Kidney (tissue), 14 donors: ENCODE results near the gene SQSTM1. TPM values are rescaled to one million over a fixed set of nuclear protein-coding genes. Genes with fewer than 3 reads are reported as not detected.
"Not testable (repeated sequence)": the region's sequence is repeated elsewhere in the genome, so short reads cannot be mapped to it uniquely, and the experiment has no call there.

Source experiments
- DNase-seq, 5 donors: peaks; one replicate each; pipeline ENCODE4 v3.0.0-alpha.2; 2013 to 2020
- FAIRE-seq: peaks from 2 replicates; lab custom pipeline; 2012; peaks lifted over from hg19 to GRCh38; lab: Jason Lieb, UNC
- H3K27ac ChIP-seq, 2 donors: one replicate each; pipeline ENCODE4 v1.7.0; 2013; ENCODE audit warnings: low read depth in 2 of 2, low read length in 2 of 2, inconsistent platforms in 1 of 2
- H3K27me3 ChIP-seq: one replicate; pipeline ENCODE4 v1.7.1; 2013; ENCODE audit warnings: low read length, inconsistent platforms; ENCODE audit not compliant: control insufficient read depth, insufficient read depth
- H3K36me3 ChIP-seq, 3 donors: one replicate each; pipeline versions ENCODE4 v1.7.0 to v1.7.1; 2013; ENCODE audit warnings: low read length in 3 of 3, control low read depth in 1 of 3, inconsistent platforms in 1 of 3; ENCODE audit not compliant: insufficient read depth in 3 of 3, control insufficient read depth in 2 of 3
- H3K4me1 ChIP-seq, 3 donors: one replicate each; pipeline versions ENCODE4 v1.7.0 to v1.7.1; 2013; ENCODE audit warnings: low read length in 3 of 3, inconsistent platforms in 1 of 3, low read depth in 1 of 3; ENCODE audit not compliant: control insufficient read depth in 2 of 3, insufficient read depth in 2 of 3
- H3K4me3 ChIP-seq, 3 donors: one replicate each; pipeline versions ENCODE4 v1.7.0 to v1.8.1; 2013; ENCODE audit warnings: low read length in 3 of 3, control low read depth in 1 of 3, inconsistent platforms in 1 of 3
- H3K9ac ChIP-seq, 3 donors: one replicate each; pipeline versions ENCODE4 v1.7.0 to v1.7.1; 2013; ENCODE audit warnings: low read length in 3 of 3, control low read depth in 1 of 3, inconsistent platforms in 1 of 3
- H3K9me3 ChIP-seq, 3 donors: one replicate each; pipeline versions ENCODE4 v1.7.0 to v1.7.1; 2013; ENCODE audit warnings: low read length in 3 of 3, control low read depth in 1 of 3, inconsistent platforms in 1 of 3; ENCODE audit not compliant: control insufficient read depth in 2 of 3, insufficient read depth in 1 of 3
- intact Hi-C: fragments of 100-400 bp; cut with DNase I; formaldehyde crosslinking; loops from one replicate; pipeline ENCODE4 v1.11.1; 2022
- polyA plus RNA-seq: library from polyadenylated mRNA; stranded (reverse); fragments of 350-450 nt; fragmentation: Illumina TruSeq; extraction: RNeasy Lipid Tissue Mini Kit (QIAGEN cat#74804); gene quantifications from one replicate; pipeline ENCODE4 v1.2.3, GENCODE V29; 2014; ENCODE audit warnings: low read depth, low replicate concordance; ENCODE audit not compliant: insufficient read depth
- total RNA-seq: library from RNA; stranded (reverse); fragmentation: NEBNext Ultra II Directional; extraction: Animal tissue kit (Norgen Biotek cat#: 25700); gene quantifications from one replicate; pipeline ENCODE4 v1.2.1, GENCODE V29; 2021
- TF ChIP-seq, protein P1 (sequence below): IDR thresholded peaks from 3 replicates; pipeline ENCODE4 v1.5.1; 2012; ENCODE audit warnings: mild to moderate bottlenecking, moderate library complexity, borderline replicate concordance; ENCODE audit not compliant: insufficient read depth; ENCODE audit errors: extremely low read depth
- donor health status: control.
- donor health status: control.
- donor health status: control.
- donor health status: control.
- donor health status: control.
- donor health status: DM: yes; HTN: yes; CAD: no.
- donor health status: Normal renal cell carcinoma (clear cell type).

Gene SQSTM1
- total and polyA plus RNA-seq, 2 donors from 2014 or later: 249 to 309 TPM

- no peak for DNase-seq
- no peak for FAIRE-seq
- Histone ChIP-seq H3K9me3 (no peaks in the 10 kb centered on the region), H3K27ac (no peak overlapping the region), H3K36me3 (no peaks in the 10 kb centered on the region), H3K27me3 (no peaks in the 10 kb centered on the region), H3K4me3 (no peak overlapping the region), H3K4me1 (peaks cover 0 to 10% (median 0%) of the 10 kb centered on the region in 3 donors), H3K9ac (no peak overlapping the region)
- TF ChIP-seq, protein P1, sequence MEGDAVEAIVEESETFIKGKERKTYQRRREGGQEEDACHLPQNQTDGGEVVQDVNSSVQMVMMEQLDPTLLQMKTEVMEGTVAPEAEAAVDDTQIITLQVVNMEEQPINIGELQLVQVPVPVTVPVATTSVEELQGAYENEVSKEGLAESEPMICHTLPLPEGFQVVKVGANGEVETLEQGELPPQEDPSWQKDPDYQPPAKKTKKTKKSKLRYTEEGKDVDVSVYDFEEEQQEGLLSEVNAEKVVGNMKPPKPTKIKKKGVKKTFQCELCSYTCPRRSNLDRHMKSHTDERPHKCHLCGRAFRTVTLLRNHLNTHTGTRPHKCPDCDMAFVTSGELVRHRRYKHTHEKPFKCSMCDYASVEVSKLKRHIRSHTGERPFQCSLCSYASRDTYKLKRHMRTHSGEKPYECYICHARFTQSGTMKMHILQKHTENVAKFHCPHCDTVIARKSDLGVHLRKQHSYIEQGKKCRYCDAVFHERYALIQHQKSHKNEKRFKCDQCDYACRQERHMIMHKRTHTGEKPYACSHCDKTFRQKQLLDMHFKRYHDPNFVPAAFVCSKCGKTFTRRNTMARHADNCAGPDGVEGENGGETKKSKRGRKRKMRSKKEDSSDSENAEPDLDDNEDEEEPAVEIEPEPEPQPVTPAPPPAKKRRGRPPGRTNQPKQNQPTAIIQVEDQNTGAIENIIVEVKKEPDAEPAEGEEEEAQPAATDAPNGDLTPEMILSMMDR: no peak
- intact Hi-C loops: no loop called here
Measured at GRCh38 chr5:179788193-179788854, 32.4 kb upstream of the SQSTM1 start.

GRCh38 chr5:179789278-179789677, 31.4 kb upstream of the SQSTM1 start:
- FAIRE-seq, H3K27ac ChIP-seq, H3K36me3 ChIP-seq, H3K9ac ChIP-seq, H3K9me3 ChIP-seq, DNase-seq, H3K27me3 ChIP-seq, intact Hi-C loops, H3K4me3 ChIP-seq: not testable (repeated sequence)
- peaks cover 0 to 20% (median 1%) of the 10 kb centered on the region in 3 donors for H3K4me1 ChIP-seq

GRCh38 chr5:179791881-179792611, 28.7 kb upstream of the SQSTM1 start:
- TF ChIP-seq, protein P1: no peak
- Histone ChIP-seq H3K9ac (no peak overlapping the region), H3K4me3 (no peak overlapping the region), H3K4me1 (peaks cover 0 to 33% (median 6%) of the 10 kb centered on the region in 3 donors), H3K27ac (peak overlapping the region; percentile 51 to 71), H3K27me3 (no peaks in the 10 kb centered on the region), H3K9me3 (no peaks in the 10 kb centered on the region), H3K36me3 (peaks cover 0 to under 1% (median 0%) of the 10 kb centered on the region in 3 donors)
- FAIRE-seq (no peak), DNase-seq (peak in 2 of 5 donors; percentile 45 to 48)
- intact Hi-C loops: no loop called here
